Inflammatory macrophage treated with lipopolysaccharide for 4 hours (primary cell): ENCODE results near the gene POPDC3.
"Not testable (repeated sequence)": the region's sequence is repeated elsewhere in the genome, so short reads cannot be mapped to it uniquely, and the experiment has no call there.

Experiments
- DNase-seq: peaks from one replicate; pipeline ENCODE4 v3.0.0-alpha.2; 2020

The POPDC3 gene

DNA sequence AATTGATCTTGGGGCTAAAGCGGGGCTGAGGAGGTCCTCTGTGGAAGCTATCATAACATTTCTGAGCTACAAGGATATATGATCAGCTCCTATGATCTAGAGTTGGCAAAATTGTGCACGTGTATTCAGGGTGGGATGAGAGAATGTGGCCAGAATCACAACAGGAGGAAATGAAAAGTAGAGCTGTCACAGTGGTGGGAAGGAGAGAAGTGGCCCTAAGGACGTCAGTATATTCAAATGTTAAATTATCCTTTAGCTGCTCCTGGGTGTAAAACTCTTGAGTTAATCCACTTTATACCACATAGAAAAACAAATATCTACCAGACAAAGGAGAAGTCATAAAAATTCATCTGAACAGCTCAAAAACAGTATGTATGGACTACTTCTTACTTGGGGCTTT, 14.8 kb upstream of the POPDC3 start:
- DNase-seq: no peak

DNA sequence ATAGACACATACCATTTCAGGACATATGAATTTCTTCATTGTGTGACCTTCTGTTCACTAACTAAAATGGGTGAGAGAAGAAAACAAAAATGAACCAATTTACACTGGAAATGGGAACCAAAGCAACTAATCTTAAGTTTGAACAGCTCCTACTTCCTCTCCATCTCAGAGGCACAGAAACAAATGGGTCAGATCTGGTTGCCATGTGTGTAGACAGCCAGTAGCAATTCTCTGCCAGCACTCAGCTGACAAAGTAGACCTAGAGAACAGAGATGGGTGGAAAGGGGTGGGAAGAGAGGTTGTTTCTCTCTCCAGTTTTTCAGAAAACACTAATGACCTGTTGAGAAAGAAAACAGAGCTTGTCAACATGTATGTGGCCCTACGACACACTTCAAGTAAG, 14.3 kb upstream of the POPDC3 start:
- DNase-seq: no peak

DNA sequence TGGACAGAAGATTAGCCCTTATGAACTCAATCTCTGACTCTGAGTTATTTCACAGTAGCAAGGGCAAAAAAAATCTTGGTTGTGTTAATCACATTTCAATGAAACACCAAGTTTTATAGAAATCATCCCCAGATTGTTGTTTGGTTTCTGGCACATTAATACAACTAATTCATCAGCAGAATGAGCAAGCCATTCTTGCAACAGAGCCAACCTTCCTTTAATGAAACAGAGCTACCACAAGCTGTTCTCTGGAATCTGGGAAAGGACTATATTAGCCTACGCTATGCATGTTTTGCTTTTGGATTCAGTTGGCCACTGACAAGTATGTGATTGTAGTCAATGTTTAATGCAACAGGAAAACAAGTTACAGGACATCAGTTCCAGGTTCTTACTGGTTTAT, 13.8 kb upstream of the POPDC3 start:
- DNase-seq: no peak

DNA sequence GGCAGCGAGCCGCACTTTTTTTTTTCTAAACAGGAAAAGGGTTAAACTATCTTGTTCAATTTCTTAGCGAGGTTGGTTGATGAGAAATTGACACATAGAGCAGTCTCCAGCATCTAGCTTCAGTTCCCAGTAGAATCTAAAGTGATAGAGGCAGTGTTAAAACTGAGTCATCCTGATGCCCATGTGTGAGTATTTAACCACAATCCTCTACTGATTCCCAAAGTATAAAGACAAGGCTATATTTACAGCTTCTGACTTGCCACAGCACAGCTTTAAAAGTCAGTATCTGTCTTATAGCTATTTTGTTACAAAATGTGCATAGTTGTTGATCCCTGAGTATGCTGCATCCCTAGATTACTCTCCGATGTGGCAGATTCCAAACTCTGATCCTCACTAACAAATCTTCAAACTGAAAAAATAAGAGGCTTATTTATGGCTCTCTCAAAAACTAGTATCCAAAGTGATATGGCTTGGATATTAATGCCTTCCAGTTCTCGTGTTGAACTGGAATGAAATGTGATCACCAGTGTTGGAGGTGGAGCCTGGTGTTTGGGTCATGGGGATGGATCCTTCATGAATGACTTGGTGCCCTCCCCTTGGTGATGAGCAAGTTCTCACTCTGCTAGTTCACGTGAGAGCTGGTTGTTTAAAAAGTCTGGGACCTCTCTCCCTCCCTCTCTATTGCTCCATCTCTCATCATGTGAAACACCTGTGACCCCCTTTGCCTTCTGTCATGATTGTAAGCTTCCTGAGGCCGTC, 13.1 kb upstream of the POPDC3 start:
- DNase-seq: no peak

DNA sequence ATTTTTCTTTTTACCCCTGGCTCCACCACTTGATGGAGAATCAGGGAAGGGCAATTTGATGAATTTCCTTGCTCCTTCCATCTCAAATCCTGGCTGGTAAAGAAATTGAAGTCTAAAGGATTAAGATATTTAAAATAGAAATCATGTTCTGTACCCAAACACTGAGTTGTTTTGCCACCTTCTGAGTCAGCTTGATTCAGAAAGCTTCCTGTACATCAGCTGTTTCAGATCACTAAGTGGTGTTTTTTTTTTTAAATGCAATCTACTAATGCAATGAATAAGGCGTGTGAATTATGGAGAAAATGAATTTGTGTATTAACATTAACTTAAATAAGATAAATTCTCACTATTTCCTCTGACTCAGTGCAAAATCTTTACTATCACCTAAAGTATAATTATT, 11.5 kb upstream of the POPDC3 start:
- DNase-seq: no peak

DNA sequence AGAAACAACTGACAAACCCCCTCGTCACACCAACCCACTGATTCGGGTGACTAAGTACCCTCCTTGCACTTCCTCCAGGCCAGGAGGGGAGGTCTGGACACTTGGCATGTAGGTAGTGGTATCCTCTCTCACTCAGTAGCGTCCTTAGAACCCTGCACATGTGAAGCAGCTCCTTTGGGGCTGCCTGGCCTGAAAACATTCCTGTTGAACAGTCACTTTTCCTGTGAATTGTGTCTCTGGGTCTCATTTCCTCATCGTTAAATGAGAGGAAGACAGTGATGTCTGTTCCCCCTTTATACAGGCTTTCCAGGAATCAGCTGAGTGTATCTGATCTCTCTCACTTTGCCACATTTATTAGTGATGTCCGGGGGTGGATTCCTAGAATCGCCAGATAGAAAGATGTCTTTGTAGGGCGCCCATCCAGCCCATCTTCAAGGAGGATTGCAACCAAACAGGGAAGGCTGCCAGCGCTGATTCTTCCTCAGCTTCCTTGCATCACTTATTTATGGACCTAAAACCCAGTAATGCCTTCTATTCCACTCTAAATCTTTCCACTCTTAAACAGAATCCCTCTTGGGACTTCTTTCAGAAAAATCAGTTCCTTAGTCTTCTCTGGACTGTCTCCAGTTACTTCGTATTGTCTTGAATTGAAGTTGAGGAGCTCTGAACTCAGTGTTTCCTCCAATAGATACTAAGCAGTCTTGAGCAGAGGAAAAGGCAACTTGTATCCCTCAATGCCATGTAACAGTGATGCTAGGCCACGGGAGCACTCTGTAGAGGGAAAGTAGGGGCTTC, 9.4 kb upstream of the POPDC3 start:
- DNase-seq: no peak

DNA sequence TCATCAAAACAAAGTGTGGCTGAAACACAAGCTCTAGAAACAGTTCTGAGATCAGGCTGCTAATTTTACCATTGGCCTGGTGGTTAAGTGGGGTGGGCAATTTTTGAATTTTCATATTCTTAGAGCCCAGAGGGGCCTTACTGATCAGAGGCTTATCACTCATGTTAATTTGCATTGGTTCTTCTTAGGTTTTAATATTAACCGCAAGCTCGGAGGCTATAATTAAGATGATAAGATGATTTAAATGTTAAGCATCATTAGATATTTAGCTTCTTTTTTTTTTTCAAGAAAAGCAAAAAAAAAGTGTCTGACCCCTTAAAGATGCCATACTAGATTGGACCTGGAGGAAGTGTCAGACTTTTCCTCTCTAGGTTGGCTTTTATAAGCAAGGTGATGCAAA, 8.4 kb upstream of the POPDC3 start:
- DNase-seq: no peak

DNA sequence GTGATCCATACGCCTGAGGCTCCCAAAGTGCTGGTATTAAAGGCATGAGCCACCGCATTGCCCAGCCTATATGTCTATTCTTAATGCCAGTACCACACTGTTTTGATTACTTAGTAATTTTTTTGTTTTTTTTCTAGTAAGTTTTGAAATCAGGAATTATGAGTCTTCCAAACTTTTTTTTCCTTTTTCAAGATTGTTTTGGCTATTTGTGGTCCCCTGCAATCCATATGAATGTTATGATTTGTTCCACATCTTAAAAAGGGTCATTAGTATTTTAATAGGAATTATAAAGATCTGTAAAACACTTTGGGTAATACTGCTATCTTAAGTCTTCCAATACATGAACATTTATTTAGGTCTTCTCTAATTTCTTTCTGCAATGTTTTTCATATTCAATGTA, 6.8 kb upstream of the POPDC3 start:
- DNase-seq: no peak

DNA sequence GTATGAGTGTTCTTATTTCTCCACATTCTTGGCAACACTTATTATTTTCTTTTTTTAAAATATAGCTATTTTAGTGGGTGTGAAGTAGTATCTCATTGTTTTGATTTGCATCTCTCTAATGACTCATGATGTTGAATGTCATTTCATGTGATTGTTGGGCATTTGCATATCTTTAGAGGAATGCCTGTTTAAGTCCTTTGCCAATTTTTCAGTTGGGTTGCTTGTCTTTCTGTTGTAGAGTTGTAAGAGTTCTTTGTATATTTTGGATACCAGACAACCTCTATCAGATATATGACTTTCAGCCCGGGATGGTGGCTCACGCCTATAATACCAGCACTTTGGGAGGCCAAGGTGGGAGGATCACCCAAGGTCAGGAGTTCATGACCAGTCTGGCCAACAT, 5.1 kb upstream of the POPDC3 start:
- DNase-seq: no peak

DNA sequence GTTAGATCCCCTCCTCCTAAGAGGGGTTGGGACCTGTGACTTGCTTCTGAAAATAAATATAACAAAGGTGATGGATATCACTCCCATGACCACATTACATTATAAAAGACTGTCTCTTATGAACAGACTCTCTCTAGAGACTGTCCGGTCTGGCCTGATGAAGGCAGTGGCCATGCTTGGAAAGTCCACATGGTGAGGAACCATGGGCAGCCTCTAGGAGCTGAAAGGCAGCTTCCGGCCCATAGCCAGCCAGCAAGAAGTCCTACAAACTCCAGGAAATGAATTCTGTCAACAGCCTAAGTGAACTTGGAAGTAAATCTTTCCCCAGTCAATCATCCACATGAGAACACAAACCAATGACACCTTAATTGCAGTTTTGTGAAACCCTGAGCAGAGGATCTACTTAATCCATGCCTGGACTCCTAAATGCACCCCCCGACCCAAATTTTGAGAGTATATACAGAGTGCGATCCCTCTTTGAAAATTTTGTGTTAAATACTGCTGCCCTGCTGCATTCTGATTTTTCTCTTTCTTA, 2.2 kb upstream of the POPDC3 start:
- no peak for DNase-seq

DNA sequence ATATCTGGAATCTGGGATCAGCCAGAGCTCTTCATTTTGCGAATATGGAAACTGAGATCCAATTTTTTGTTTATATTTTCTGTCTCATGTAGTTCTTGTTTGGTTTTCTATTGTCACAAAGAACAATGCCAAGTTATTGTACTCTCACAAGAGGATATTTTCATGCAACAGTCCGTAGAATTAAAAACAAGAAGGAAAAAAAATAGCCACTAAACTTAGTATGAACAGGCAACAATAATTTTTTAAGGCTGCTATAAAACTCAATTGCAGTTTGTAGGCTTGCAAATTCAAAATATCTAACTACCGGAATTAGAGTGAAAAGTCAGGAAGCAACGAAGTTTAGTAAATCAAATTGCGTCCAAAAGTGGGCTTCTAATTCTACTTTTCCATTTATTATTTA, 1.2 kb downstream of the POPDC3 start:
- DNase-seq: no peak

DNA sequence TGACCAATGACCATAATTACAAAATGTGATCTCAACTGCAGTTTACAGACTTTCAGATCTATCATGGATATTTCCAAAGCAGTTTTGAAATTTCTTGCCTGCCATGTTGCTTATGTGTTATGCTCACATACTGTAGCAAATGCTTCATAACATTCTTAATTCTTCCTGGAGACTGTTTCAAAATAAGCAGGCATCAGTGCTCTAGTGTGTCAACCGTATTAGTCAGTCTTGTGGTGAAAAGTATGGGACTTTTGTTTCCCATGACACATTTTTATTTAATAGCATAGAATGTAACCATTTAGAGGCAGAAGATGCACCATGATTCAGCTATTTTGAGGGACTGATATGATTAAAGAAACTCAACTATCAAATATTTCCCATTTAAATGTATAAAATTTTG, 1.7 kb downstream of the POPDC3 start:
- peak; percentile 11 for DNase-seq

DNA sequence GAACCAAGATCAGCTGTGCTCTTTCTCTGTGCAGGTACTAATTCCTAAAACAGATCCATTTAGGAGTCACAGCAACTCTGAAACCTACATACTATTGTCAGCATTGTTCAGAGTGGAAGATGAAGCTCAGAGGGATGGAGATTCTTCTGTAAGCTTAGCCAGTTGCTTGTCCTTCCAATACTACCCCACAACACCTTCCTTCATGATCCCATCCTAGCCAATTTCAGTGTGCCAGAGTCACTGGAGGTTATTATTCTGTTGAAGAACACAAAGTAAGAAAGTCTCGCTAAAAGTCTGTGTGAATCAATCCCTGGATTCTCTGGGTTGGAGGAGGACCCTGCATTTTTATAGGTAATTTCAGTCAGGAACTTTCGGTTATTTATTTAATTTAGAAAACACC, 2.3 kb downstream of the POPDC3 start:
- DNase-seq: no peak

DNA sequence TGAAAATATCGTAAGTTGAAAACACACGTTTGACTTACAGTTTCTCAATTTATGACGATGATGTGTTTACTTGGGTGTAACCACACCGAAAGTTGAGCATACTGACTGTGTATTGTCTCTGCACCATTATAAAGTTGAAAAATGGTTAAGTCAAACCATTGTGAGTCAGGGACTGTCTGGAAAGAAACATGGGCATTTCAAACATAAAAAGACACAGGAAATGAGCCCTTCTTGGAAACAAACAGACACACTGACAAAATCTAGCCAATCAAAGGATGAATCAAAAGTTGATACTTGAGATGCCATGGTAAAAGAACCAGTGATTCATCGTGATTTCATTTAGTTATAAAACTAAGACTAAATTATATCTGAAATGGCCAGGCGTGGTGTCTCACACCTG, 5.3 kb downstream of the POPDC3 start:
- no peak for DNase-seq

DNA sequence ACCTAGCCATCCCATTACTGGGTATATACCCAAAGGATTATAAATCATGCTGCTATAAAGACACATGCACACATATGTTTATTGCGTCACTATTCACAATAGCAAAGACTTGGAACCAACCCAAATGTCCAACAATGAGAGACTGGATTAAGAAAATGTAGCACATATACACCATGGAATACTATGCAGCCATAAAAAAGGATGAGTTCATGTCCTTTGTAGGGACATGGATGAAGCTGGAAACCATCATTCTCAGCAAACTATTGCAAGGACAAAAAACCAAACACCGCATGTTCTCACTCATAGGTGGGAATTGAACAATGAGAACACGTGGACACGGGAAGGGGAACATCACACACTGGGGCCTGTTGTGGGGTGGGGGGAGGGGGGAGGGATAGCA, 7.3 kb downstream of the POPDC3 start:
- DNase-seq: not testable (repeated sequence)

DNA sequence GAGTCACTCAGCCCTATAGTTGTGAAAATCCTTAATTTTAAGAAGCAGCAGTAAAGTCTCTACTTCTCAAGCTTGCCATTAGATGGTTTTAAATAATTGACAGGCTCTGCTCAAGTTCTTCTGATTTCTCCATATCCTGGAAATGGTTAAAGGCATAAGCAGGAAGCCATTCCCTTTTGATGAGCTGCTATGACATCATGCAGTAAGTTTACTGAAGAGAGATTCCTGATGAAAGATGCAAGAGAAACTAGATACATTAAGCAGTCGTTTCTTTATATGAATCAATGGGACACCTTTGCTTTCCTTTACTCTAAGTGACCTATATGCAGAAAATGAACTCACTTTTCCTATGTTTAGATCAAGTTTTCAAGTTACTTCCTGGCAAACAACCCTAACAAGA, 9.8 kb downstream of the POPDC3 start:
- no peak for DNase-seq

DNA sequence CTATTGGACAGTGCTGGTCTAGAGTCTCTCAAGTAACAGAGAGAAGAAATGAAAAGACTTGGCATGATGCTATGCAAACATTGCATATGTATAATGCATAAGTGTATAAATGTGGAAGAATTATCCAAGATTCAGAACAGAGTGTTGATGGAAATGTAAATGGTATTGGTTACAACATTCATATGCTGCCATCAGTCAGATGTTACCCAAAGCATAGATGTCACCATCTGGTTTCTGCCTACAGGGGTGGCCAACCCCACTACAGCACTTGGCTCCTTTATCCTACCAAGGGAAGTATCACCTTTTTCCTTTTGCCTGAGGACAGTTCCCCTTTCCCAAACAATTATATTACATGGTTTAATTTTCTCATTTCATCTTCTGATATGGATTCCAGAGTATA, 11.9 kb downstream of the POPDC3 start:
- no peak for DNase-seq

DNA sequence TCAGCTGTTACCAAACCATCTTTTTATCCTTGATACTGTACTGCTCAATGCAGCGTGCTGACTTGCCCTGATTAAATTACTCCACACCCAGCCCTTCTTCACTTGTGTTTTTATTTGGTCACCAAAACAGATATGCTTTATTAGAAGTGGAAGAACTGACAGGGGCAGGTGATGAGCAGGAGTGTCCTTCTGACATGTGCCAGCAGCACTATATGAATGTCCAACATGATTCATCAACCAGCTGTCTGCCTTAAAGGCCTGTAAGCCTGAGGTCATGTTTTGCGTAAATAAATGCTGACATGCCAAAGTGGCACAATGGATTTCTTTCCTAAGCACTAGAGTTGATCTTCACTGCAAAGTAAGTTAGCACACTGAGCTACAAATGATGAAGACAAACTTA, 15.4 kb downstream of the POPDC3 start:
- DNase-seq: no peak

DNA sequence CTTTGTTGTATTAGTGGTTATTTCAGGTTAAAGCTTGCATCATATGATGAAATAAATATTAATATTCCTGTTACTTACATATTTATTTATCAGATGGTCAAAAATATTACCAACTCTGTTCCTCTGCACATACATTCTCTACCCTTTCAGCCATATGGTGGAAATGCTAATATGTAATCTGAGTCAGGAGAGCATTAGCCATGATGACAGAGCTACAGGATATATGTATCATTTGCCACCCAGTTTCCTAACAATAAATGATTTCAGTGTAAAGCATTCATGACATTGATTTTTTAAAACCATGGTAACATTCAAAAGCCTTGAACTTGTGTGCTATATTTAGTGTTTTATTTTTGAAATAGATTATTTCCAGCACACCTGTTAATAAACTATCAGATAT, 16.6 kb downstream of the POPDC3 start:
- DNase-seq: no peak

DNA sequence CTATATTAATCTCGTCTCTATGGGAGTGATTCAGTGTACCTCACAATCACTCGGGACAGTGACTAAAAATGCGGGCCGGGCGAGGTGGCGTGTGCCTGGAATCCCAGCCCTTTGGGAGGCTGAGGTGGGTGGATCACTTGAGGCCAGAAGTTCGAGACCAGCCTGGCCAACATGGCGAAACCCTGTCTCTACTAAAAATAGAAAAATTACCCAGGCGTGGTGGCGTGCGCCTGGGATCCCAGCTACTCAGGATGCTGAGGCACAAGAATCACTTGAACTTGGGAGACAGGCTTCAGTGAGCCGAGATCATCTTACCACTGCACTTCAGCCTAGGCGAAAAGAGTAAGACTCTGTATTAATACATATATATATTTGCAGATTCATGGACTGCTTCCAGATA, 17.4 kb downstream of the POPDC3 start:
- DNase-seq: no peak

DNA sequence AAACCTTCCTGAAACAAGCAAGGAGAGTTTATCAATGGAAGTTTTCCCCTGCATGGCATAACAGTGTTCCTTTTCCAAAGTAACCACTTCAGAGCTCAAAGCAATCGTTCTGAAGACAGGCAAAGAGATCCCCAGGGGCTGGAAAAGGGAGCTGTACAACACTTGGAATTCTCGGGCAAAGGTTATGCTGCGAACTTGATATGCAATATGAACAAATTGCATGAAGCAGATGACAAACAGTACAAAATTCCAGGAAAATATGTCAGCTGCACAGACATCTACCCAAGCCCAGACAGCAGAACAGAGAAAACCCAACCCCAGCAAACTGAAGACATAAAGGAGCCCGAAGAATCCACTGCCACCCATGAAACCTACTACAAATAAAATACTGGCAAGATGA, 18.4 kb downstream of the POPDC3 start:
- DNase-seq: no peak

DNA sequence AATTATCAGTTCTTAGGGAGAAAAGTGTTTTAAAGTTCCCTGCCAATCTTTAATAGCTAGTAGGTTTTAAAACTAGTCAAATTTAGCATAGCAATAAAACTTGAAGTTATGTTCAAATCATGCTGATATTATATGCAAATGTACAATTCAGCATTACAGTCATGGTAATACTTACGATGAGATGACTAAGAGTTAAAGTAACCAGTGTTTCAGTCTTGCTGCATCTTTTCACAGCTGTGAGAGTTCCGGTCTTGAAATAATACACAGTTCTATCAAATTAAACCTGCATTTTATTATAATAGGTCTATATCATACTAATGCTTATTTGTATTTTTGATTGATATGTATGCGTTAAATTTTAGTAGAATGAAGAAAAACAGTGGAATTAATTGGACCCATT, 26.1 kb downstream of the POPDC3 start:
- no peak for DNase-seq

DNA sequence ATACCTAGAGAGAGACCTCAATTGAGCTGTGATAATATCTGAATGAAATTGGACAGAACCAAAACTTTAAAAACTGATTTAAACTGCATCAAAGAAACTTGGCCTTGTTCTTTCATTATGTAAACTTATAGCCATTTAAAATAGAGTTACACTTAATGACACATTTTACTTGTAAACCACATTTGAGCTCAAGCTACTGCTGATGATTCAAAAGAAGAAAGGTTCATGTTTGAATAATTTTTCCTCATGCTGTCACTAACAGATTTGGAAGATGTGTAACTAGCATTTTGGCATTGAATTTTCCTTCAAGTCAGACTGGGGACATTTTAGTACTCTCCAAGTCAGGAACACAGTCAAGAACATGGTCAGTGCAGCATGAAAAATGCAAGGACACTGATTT, 26.9 kb downstream of the POPDC3 start:
- no peak for DNase-seq

DNA sequence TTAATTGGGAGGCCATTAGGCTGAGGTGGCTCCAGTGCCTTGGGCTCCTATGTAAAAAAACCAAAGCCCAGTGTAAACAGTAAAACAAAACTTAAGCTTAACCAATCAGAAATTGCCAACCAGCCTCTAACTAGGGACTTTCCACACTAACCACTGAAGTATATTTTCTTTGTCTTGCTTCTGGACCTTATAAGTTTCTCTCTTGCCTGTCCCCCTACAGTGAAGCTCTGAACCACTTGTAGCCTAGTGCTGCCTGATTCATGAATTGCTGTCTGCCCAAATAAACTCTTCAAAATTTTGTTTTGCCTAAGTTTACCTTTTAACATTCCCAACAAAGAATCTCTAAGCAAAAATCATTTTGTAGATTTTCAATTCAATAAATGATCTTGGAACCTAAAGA, 28.2 kb downstream of the POPDC3 start:
- no peak for DNase-seq

DNA sequence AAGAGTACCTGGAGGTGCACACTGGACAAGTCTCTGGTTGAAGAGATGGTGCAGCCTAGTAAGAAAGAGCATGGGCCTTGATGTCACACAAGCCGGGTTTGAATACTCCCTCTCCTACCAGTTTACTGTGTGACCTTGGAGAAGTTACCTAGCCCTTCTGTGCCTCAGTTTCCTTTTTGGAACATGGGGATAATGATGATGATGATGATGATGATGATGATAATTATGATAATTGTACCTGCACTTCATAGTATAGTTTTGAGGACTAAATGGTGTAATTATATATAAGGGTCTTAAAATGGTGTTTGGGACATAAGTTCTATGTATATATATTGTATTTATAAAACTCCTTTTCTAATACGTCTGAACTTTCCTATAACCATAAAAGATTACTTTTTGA, 41.7 kb downstream of the POPDC3 start:
- DNase-seq: no peak
